Measurements from ENCODE around the gene USP35.

DNA sequence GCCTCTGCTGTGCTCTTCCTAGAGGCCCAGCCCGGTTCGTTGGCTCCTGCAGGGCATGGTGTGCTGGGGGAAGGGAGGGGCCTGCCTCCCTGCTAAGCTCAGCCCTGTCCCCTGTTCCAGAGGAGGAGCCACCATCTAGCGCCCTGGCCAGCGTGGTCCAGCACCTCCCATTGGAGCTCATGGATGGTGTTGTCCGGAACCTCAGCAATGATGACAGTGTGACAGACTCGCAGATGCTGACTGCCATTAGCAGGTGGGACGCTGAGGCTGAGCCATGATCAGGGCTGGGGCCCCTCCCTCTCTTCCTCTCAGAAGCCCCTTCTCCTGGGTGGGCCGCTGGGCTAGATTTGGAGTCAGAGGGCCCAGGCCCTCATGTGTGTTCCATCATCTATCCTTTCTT lies 9.1 kb downstream of the USP35 start:
- TF ChIP-seq EZH2 (IDR thresholded peaks at IDR 0.05; ENCODE audit: low read length, missing control alignments) = no peak
- TF ChIP-seq, protein P1, sequence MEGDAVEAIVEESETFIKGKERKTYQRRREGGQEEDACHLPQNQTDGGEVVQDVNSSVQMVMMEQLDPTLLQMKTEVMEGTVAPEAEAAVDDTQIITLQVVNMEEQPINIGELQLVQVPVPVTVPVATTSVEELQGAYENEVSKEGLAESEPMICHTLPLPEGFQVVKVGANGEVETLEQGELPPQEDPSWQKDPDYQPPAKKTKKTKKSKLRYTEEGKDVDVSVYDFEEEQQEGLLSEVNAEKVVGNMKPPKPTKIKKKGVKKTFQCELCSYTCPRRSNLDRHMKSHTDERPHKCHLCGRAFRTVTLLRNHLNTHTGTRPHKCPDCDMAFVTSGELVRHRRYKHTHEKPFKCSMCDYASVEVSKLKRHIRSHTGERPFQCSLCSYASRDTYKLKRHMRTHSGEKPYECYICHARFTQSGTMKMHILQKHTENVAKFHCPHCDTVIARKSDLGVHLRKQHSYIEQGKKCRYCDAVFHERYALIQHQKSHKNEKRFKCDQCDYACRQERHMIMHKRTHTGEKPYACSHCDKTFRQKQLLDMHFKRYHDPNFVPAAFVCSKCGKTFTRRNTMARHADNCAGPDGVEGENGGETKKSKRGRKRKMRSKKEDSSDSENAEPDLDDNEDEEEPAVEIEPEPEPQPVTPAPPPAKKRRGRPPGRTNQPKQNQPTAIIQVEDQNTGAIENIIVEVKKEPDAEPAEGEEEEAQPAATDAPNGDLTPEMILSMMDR (conservative IDR thresholded peaks at IDR 0.05 in 1 of 2, IDR thresholded peaks at IDR 0.05 in 1 of 2; ENCODE audit: low read depth in 1 of 2, low read length in 2 of 2) = no peak

Data from fibroblast of lung (primary cell).